ENCODE data around the gene CEACAM19. TPM values are rescaled to one million over a fixed set of nuclear protein-coding genes. Genes with fewer than 3 reads are reported as not detected.
A peak's percentile ranks its signal among the peaks of the same experiment; 100 is the strongest.
"Not testable (repeated sequence)": the region's sequence is repeated elsewhere in the genome, so short reads cannot be mapped to it uniquely, and the experiment has no call there.

Gene CEACAM19, protein sequence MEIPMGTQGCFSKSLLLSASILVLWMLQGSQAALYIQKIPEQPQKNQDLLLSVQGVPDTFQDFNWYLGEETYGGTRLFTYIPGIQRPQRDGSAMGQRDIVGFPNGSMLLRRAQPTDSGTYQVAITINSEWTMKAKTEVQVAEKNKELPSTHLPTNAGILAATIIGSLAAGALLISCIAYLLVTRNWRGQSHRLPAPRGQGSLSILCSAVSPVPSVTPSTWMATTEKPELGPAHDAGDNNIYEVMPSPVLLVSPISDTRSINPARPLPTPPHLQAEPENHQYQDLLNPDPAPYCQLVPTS
- 23.4 TPM for total RNA-seq

GRCh38 chr19:44671400-44671799 lies at the start of gene CEACAM19:
Gene CEACAM19, plus strand, starts transcription at chr19:44671482. Its CDS starts 450 bp downstream, at chr19:44671932.
- ATAC-seq (no peak), DNase-seq (ENCODE audit: low spot score) (no peak)
- intact Hi-C loops (cut with DNase I), result no loop called here

GRCh38 chr19:44623080-44623479 lies 48.2 kb upstream of the CEACAM19 start:
- intact Hi-C loops (cut with DNase I), result no loop called here
- DNase-seq (ENCODE audit: low spot score) (no peak), ATAC-seq (peak; percentile 38)

GRCh38 chr19:44623626-44624025 lies 47.7 kb upstream of the CEACAM19 start:
- DNase-seq (ENCODE audit: low spot score) (no peak), ATAC-seq (no peak)
- intact Hi-C loops (cut with DNase I), result no loop called here

- ATAC-seq (no peak), DNase-seq (ENCODE audit: low spot score) (no peak)
- intact Hi-C loops (cut with DNase I), result no loop called here
Measured at GRCh38 chr19:44624840-44625354, 46.4 kb upstream of the CEACAM19 start.

DNA sequence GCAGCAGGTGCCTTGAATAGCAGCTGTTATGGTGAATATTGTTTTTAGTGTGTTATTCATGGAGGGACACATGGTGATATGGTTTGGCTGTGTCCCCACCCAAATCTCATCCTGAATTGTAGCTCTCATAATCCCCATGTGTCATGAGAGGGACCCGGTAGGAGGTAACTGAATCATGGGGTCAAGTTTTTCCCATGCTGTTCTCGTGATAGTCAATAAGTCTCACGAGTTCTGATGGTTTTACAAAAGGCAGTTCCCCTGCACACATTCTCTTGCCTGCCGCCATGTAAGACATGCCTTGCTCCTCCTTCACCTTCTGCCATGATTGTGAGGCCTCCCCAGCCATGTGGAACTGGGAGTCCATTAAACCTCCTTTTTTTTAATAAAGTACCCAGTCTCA lies 45.6 kb upstream of the CEACAM19 start:
- intact Hi-C loops (cut with DNase I); DNase-seq (ENCODE audit: low spot score); ATAC-seq: not testable (repeated sequence)

GRCh38 chr19:44626048-44626624 lies 45.1 kb upstream of the CEACAM19 start:
- ATAC-seq (peak; percentile 49), DNase-seq (ENCODE audit: low spot score) (no peak)
- intact Hi-C loops (cut with DNase I), result no loop called here

GRCh38 chr19:44627631-44628030 lies 43.7 kb upstream of the CEACAM19 start:
- DNase-seq (ENCODE audit: low spot score), result no peak
- intact Hi-C loops (cut with DNase I), result no loop called here
- ATAC-seq, result no peak

GRCh38 chr19:44628793-44629192 lies 42.5 kb upstream of the CEACAM19 start:
- DNase-seq (ENCODE audit: low spot score) (no peak), ATAC-seq (no peak)
- intact Hi-C loops (cut with DNase I), result no loop called here

DNA sequence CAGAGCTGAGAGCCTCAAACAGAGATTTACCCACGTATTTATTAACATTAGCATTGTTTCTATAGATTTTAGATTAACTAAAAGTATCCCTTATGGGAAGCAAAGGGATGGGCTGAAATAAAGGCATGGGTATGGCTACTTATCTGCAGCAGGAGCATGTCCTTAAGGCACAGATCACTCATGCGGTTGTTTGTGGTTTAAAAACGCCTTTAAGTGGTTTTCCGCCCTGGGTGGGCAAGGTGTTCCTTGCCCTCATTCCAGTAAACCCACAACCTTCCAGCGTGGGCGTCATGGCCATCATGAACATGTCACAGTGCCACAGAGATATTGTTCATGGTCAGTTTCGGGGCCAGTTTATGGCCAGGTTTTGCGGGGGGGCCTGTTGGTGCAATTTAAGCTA lies 39.7 kb upstream of the CEACAM19 start:
- intact Hi-C loops (cut with DNase I); DNase-seq (ENCODE audit: low spot score); ATAC-seq: not testable (repeated sequence)

- DNase-seq (ENCODE audit: low spot score); intact Hi-C loops (cut with DNase I); ATAC-seq: not testable (repeated sequence)
Measured at GRCh38 chr19:44634058-44634457, 37.2 kb upstream of the CEACAM19 start.

DNA sequence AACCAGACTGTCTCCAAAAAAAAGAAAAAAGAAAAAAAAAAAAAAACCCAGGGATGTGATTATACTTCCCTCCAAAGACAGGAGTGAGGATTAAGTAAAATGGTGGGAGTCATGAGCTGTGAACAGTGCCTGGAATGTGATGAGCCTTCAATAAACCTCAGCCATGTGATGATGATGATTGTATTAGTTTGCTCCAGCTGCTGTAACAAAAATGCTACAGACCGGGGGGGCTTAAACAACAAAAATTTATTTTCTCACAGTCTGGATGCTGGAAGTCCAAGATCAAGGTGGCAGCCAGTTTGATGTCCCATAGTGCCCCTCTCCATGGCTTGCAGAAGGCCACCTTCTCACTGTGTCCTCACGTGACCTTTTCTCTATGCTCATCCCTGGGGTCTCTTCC lies 36.5 kb upstream of the CEACAM19 start:
- intact Hi-C loops (cut with DNase I), result no loop called here
- ATAC-seq (no peak), DNase-seq (ENCODE audit: low spot score) (no peak)

GRCh38 chr19:44635581-44636438 lies 35.5 kb upstream of the CEACAM19 start:
- no peak for DNase-seq (ENCODE audit: low spot score)
- intact Hi-C loops (cut with DNase I), result no loop called here
- ATAC-seq, result no peak

GRCh38 chr19:44636439-44637389 lies 34.6 kb upstream of the CEACAM19 start:
- intact Hi-C loops (cut with DNase I), result no loop called here
- DNase-seq (ENCODE audit: low spot score) (no peak), ATAC-seq (no peak)

DNA sequence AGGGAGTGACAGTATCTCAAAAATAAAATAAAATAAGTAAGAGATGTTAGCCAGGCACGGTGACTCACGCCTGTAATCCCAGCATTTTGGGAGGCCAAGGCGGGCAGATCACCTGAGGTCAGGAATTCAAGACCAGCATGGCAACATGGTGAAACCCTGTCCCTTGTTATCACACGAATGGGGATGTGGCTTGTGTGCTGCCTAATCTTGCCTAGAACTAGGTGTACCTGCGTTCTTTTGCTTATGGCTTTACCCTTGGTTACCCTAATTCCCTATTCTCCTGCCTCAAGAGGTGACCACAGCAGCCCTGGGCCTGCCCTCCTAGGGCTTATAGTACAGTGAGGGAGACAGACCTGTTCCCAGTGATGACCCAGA lies 33.9 kb upstream of the CEACAM19 start:
- intact Hi-C loops (cut with DNase I), result no loop called here
- ATAC-seq (no peak), DNase-seq (ENCODE audit: low spot score) (no peak)

DNA sequence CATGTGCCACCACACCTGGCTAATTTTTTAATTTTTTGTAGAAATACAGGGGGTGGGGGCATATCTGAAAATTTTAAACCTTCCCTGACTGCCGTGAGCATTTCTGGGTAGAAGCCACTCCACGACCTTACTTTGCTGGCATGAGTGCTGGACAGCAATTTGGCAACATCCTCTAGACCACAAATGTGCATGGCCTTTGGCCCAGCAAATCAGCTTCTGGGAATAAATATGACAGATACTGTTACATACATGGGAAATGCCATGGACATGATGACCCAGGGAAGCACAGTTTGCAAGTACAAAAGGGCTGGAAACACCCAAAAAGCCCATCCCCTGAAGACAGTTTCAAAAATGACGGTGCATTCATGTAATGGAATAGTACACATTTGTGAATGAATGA lies 30.8 kb upstream of the CEACAM19 start:
- DNase-seq (ENCODE audit: low spot score) (no peak), ATAC-seq (no peak)
- intact Hi-C loops (cut with DNase I), result no loop called here

- ATAC-seq, result no peak
- no peak for DNase-seq (ENCODE audit: low spot score)
- intact Hi-C loops (cut with DNase I), result no loop called here
Measured at GRCh38 chr19:44641501-44642265, 29.6 kb upstream of the CEACAM19 start.

GRCh38 chr19:44642377-44642776 lies 28.9 kb upstream of the CEACAM19 start:
- intact Hi-C loops (cut with DNase I), result no loop called here
- ATAC-seq, result no peak
- DNase-seq (ENCODE audit: low spot score), result no peak

Data from sciatic nerve (tissue), 2 donors.